IMR-90 (cell line): ENCODE measurements around the gene GNAT2.

Experiments used
- CEBPB ChIP-seq: IDR thresholded peaks from 2 replicates; pipeline ENCODE4 v1.6.1; 2012; ENCODE audit warnings: low read depth, low read length, improper control_type of control experiment
- CTCF ChIP-seq: conservative IDR thresholded peaks from 2 replicates; pipeline ENCODE4 v1.5.1; 2012; ENCODE audit warnings: mild to moderate bottlenecking, low read depth, low read length, improper control_type of control experiment
- ELK1 ChIP-seq: fragments of 150-350 bp; IDR thresholded peaks from 2 replicates; pipeline ENCODE4 v1.6.1; 2016; ENCODE audit warnings: low read depth, mild to moderate bottlenecking, low read length, moderate library complexity, borderline replicate concordance
- FOS ChIP-seq: fragments of 150-350 bp; IDR thresholded peaks from 2 replicates; pipeline ENCODE4 v1.6.1; 2016; ENCODE audit warnings: low read depth, low read length
- MAFK ChIP-seq: IDR thresholded peaks from 2 replicates; pipeline ENCODE4 v1.6.1; 2012; ENCODE audit warnings: low read depth, low read length, improper control_type of control experiment
- MXI1 ChIP-seq: IDR thresholded peaks from 2 replicates; pipeline ENCODE4 v1.6.1; 2012; ENCODE audit warnings: low read depth, mild to moderate bottlenecking, low read length, moderate library complexity, borderline replicate concordance
- NFE2L2 ChIP-seq: fragments of 150-350 bp; IDR thresholded peaks from 2 replicates; pipeline ENCODE4 v1.6.1; 2016; ENCODE audit warnings: low read depth, mild to moderate bottlenecking, low read length
- POLR2A ChIP-seq: IDR thresholded peaks from 2 replicates; pipeline ENCODE4 v1.6.1; 2012; ENCODE audit warnings: mild to moderate bottlenecking, low read depth, low read length
- RAD21 ChIP-seq: IDR thresholded peaks from 2 replicates; pipeline ENCODE4 v1.6.1; 2012; ENCODE audit warnings: low read length, improper control_type of control experiment
- RCOR1 ChIP-seq: IDR thresholded peaks from 2 replicates; pipeline ENCODE4 v1.6.1; 2012; ENCODE audit warnings: mild to moderate bottlenecking, low read length, improper control_type of control experiment; ENCODE audit not compliant: insufficient replicate concordance
- RFX5 ChIP-seq: IDR thresholded peaks from 2 replicates; pipeline ENCODE4 v1.8.0; 2012; ENCODE audit warnings: low read depth, mild to moderate bottlenecking, low read length, moderate library complexity
- SMC3 ChIP-seq: fragments of 150-350 bp; IDR thresholded peaks from 2 replicates; pipeline ENCODE4 v1.6.1; 2016; ENCODE audit warnings: low read depth, mild to moderate bottlenecking, antibody characterized with exemption, low read length, moderate library complexity
- USF2 ChIP-seq: fragments of 150-350 bp; IDR thresholded peaks from 2 replicates; pipeline ENCODE4 v1.6.1; 2017; ENCODE audit warnings: mild to moderate bottlenecking, antibody characterized with exemption, low read length, low read depth

GRCh38 chr1:109626682-109627408 lies 7.4 kb upstream of the GNAT2 start:
- TF ChIP-seq MXI1 (no peak), RFX5 (no peak), CEBPB (no peak), CTCF (no peak), RCOR1 (no peak), POLR2A (no peak), USF2 (no peak), SMC3 (no peak), FOS (no peak), RAD21 (no peak), ELK1 (no peak), MAFK (no peak), NFE2L2 (no peak)
